HepG2 (cell line): ENCODE results near the gene LRRC42. TPM values are rescaled to one million over a fixed set of nuclear protein-coding genes. Genes with fewer than 3 reads are reported as not detected.

Experiments
- ATAC-seq: fragments of 200-7000 bp; cut with Tn5 transposase; 3 replicates; pipeline ENCODE4 v1.9.1; 2020; ENCODE audit warnings: mild to moderate bottlenecking, moderate library complexity
- BruUV-seq: library from RNA; stranded (reverse); fragments of 400-500 nt; replicated peaks from 2 replicates; lab custom pipeline; 2021; lab: Mats Ljungman, UMichigan
- CTCF ChIA-PET: fragments of 300-600 bp; formaldehyde crosslinking; extraction: SDS; loops from one replicate; lab custom pipeline; 2021; ENCODE audit warnings: low total read pairs, inconsistent platforms, low intra/inter-chr PET ratio; lab: Yijun Ruan, JAX
- POLR2A ChIA-PET: fragments of 350-600 bp; sonication (Branson Sonifier 250); formaldehyde crosslinking; loops from one replicate; lab custom pipeline; 2020; ENCODE audit warnings: antibody characterized with exemption, inconsistent platforms; lab: Yijun Ruan, JAX
- DNase-seq: peaks from one replicate; pipeline ENCODE4 v3.0.0-alpha.2; 2015; ENCODE audit warnings: low spot score
- FAIRE-seq: peaks from 3 replicates; lab custom pipeline; 2011; peaks lifted over from hg19 to GRCh38; lab: Jason Lieb, UNC
- H2AFZ ChIP-seq: one replicate; pipeline ENCODE4 v1.6.1; 2011; ENCODE audit warnings: low read length, inconsistent platforms
- H3K27ac ChIP-seq: fragments of 300-600 bp; 3 replicates; pipeline ENCODE4 v1.8.0; 2011; ENCODE audit warnings: mixed run types, mild to moderate bottlenecking, mixed read lengths, low read length, inconsistent platforms; ENCODE audit not compliant: insufficient read depth; ENCODE audit errors: extremely low read length
- H3K27me3 ChIP-seq, 2 experiments: fragments of 200-600 bp in 1 of 2; 2 replicates in 1 of 2; 3 replicates in 1 of 2; pipeline versions ENCODE4 v1.6.0 to v1.8.0; 2011; ENCODE audit warnings: low read length in 2 of 2, mild to moderate bottlenecking in 2 of 2, moderate library complexity in 2 of 2, inconsistent platforms in 1 of 2; ENCODE audit not compliant: insufficient read depth in 2 of 2, control insufficient read depth in 1 of 2
- H3K36me3 ChIP-seq, 2 experiments: fragments of 200-600 bp in 1 of 2; replicated peaks in 1 of 2; 2 replicates in 1 of 2; 3 replicates in 1 of 2; pipeline versions ENCODE4 v1.5.1 to v1.8.0; 2011; ENCODE audit warnings: low read length in 2 of 2, inconsistent platforms in 1 of 2; ENCODE audit not compliant: insufficient read depth in 2 of 2, control insufficient read depth in 1 of 2
- H3K4me1 ChIP-seq: 2 replicates; pipeline ENCODE4 v1.5.1; 2012; ENCODE audit warnings: low read length, inconsistent platforms; ENCODE audit not compliant: insufficient read depth
- H3K4me2 ChIP-seq: 2 replicates; pipeline ENCODE4 v1.6.0; 2011; ENCODE audit warnings: low read depth, low read length, inconsistent platforms
- H3K4me3 ChIP-seq, 3 experiments: fragments of 200-600 bp in 1 of 3; sonication (generic), shearing (Covaris generic) in 1 of 3; replicated peaks in 1 of 3; 2 replicates each; pipeline ENCODE4 v1.5.1; 2011 to 2016; ENCODE audit warnings: low read length in 3 of 3, inconsistent platforms in 2 of 3, low read depth in 2 of 3, mild to moderate bottlenecking in 2 of 3, control low read depth in 1 of 3, mixed read lengths in 1 of 3; ENCODE audit not compliant: insufficient read depth in 1 of 3
- H3K79me2 ChIP-seq: one replicate; pipeline ENCODE4 v1.6.1; 2011; ENCODE audit warnings: low read length, inconsistent platforms; ENCODE audit not compliant: insufficient read depth
- H3K9ac ChIP-seq: 2 replicates; pipeline ENCODE4 v1.6.0; 2011; ENCODE audit warnings: mild to moderate bottlenecking, low read depth, low read length, inconsistent platforms; ENCODE audit not compliant: insufficient read depth
- H3K9me3 ChIP-seq: 2 replicates; pipeline ENCODE4 v1.5.1; 2012; ENCODE audit warnings: mild to moderate bottlenecking, low read length
- H4K20me1 ChIP-seq: 2 replicates; pipeline ENCODE4 v1.6.0; 2011; ENCODE audit warnings: inconsistent platforms, mild to moderate bottlenecking, low read length, moderate library complexity; ENCODE audit not compliant: insufficient read depth
- ATAD3A ChIP-seq: sonication (generic); formaldehyde crosslinking; IDR thresholded peaks from 2 replicates; pipeline ENCODE4 v1.4.0; 2020; ENCODE audit warnings: missing genetic modification reagents
- BCLAF1 ChIP-seq: fragments of 450-650 bp; IDR thresholded peaks from 2 replicates; pipeline ENCODE4 v1.6.1; 2017; ENCODE audit warnings: mild to moderate bottlenecking
- ZFY ChIP-seq: sonication (generic); formaldehyde crosslinking; IDR thresholded peaks from 2 replicates; pipeline ENCODE4 v1.4.0; 2020; ENCODE audit warnings: missing genetic modification reagents
- ZNF460 ChIP-seq: sonication (generic); formaldehyde crosslinking; IDR thresholded peaks from 2 replicates; pipeline ENCODE4 v1.5.1; 2020; ENCODE audit warnings: missing genetic modification reagents, mild to moderate bottlenecking, borderline replicate concordance
- ZNF597 ChIP-seq: sonication (generic); formaldehyde crosslinking; IDR thresholded peaks from 2 replicates; pipeline ENCODE4 v1.5.0; 2020; ENCODE audit warnings: missing genetic modification reagents
- ZNF598 ChIP-seq: sonication (generic); formaldehyde crosslinking; IDR thresholded peaks from 2 replicates; pipeline ENCODE4 v1.5.1; 2020; ENCODE audit warnings: mild to moderate bottlenecking, missing genetic modification reagents, borderline replicate concordance
- WGBS: methylation state at CpG from one replicate; pipeline ENCODE4 v1.1.6; 2017; ENCODE audit warnings: low lambda C conversion rate; 5-methylcytosine and 5-hydroxymethylcytosine counted together
- in situ Hi-C: cut with HindIII; loops from 2 replicates; pipeline ENCODE4 v1.10.0; 2017; ENCODE audit warnings: low pct_unique_long_range_greater_than_20kb; ENCODE audit not compliant: extremely low pct_ligation_motif_present
- intact Hi-C: fragments of 100-400 bp; cut with micrococcal nuclease; formaldehyde crosslinking; loops from one replicate; pipeline ENCODE4 v1.10.0; 2022; ENCODE audit not compliant: unreplicated experiment
- polyA plus RNA-seq, 8 experiments: library from polyadenylated mRNA; depleted of rRNA in 3 of 8; stranded (reverse) in 7 of 8; unstranded in 1 of 8; fragments of >200 nt; fragmentation: Illumina TruSeq in 4 of 8; extraction: Trizol in 4 of 8; gene quantifications; 2 replicates each; pipeline versions ENCODE4 v1.2.1 to v1.2.3, GENCODE V29; 2011 to 2016; ENCODE audit warnings: low read depth in 4 of 8, missing spikeins in 1 of 8, mixed read lengths in 1 of 8; ENCODE audit not compliant: insufficient read depth in 1 of 8
- total RNA-seq, 5 experiments: library from RNA; depleted of rRNA; stranded (reverse); fragments of >200 nt; fragmentation: Illumina TruSeq; extraction: Trizol; gene quantifications; 2 replicates each; pipeline ENCODE4 v1.2.3, GENCODE V29; 2016; ENCODE audit warnings: low read depth in 1 of 5

The LRRC42 gene
- total and polyA plus RNA-seq, 2 of the 13 experiments (the other 11 are each of a cell fraction or from before 2014, with no cell fraction given) = 30.6 to 43.6 TPM

- no peak overlapping the region for H3K9ac ChIP-seq
- H3K36me3 ChIP-seq = no peaks in the 10 kb centered on the region
- ATAC-seq = no peak
- H3K79me2 ChIP-seq = no peaks in the 10 kb centered on the region
- TF ChIP-seq ATAD3A = no peak
- TF ChIP-seq ZNF460 (CRISPR knock-in tag) = no peak
- no peak for TF ChIP-seq ZNF598 (CRISPR knock-in tag)
- TF ChIP-seq BCLAF1 = no peak
- no peak for TF ChIP-seq ZFY (CRISPR knock-in tag)
- TF ChIP-seq ZNF597 = no peak
- TF ChIP-seq, all 625 proteins: peak for 0
- H3K9me3 ChIP-seq = no peaks in the 10 kb centered on the region
- WGBS = 94% methylated on average over 12 of the region's 12 CpGs
- CTCF ChIA-PET = no interaction called here
- no peak for FAIRE-seq
- POLR2A ChIA-PET = interaction anchor here (1.2 to 1.7 kb wide), 2 partner anchors 11 to 58 kb away, joined by 3 to 4 read pairs; partner anchors contain the start of gene IFT25
- no peak overlapping the region for H2AFZ ChIP-seq
- no peaks in the 10 kb centered on the region for H4K20me1 ChIP-seq
- H3K4me1 ChIP-seq = peaks cover 26% of the 10 kb centered on the region
- intact Hi-C loops (no loop called here), in situ Hi-C loops (no loop called here)
- no peak overlapping the region for H3K4me3 ChIP-seq
- H3K27ac ChIP-seq = no peak overlapping the region
- H3K27me3 ChIP-seq = no peaks in the 10 kb centered on the region
- H3K4me2 ChIP-seq = no peak overlapping the region
- no TSS peak for BruUV-seq
- DNase-seq = no peak
Observed at GRCh38 chr1:54003249-54003646, 57.1 kb downstream of the LRRC42 start.
